GM11168 (cell line): Measurements from ENCODE around the gene ULK4.
"Not testable (repeated sequence)": the region's sequence is repeated elsewhere in the genome, so short reads cannot be mapped to it uniquely, and the experiment has no call there.

Experiments used
- in situ Hi-C: fragments of 300-500 bp; cut with MboI; formaldehyde crosslinking; loops from one replicate; pipeline ENCODE4 v1.12.0; 2022; ENCODE audit warnings: low sequenced_read_pairs; ENCODE audit not compliant: unreplicated experiment

The ULK4 gene

DNA sequence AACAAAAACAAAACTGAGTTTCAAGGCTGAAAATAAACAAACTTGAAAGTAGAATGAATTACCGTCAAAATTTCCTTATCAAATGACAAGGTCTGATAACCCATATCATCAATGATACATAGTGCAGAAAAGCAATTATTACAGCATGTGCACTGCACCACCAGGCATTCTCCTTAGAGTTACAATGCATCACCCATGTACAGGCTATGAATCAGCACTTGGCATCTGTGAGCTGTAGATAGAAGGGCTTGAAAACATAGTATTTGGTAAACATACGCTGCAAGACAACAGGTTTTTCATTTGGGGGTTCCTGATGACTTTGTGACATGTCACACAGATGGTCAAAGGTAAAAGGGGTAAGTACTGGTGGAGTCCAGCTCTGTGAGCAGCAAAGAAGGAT, 497.5 kb downstream of the ULK4 start:
- in situ Hi-C loops = no loop called here

DNA sequence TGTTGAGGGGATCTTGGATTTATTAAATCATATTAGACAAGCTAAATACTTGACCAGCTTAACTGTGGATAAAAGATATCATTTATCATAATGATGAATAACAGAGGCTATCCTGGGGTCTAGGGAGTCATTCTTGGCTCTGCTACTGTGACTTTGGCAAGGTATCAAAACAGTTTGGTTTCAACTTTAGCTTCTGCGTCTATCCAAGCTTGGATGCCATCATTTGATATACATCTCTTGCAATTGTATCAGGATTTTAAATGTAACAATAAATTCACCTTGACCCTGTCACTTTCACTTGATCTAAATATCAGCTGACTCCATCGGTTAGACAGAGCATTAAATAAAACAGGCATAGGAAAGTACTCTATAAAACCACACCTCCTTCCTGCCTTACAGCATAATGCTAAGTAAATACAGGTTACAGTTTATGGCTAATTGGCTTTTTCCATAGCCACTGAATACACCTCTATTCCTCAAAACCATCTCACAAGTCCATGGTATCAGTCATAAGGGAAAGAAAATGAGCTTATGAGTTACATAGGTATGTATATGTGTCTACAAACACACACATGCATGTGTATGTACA, 499.7 kb downstream of the ULK4 start:
- in situ Hi-C loops = no loop called here

GRCh38 chr3:41460736-41461135, 501.2 kb downstream of the ULK4 start:
- in situ Hi-C loops = no loop called here

GRCh38 chr3:41457176-41457575, 504.7 kb downstream of the ULK4 start:
- in situ Hi-C loops = no loop called here

GRCh38 chr3:41456162-41456561, 505.7 kb downstream of the ULK4 start:
- in situ Hi-C loops = no loop called here

- in situ Hi-C loops = not testable (repeated sequence)
Measured at GRCh38 chr3:41453618-41454017, 508.3 kb downstream of the ULK4 start.

DNA sequence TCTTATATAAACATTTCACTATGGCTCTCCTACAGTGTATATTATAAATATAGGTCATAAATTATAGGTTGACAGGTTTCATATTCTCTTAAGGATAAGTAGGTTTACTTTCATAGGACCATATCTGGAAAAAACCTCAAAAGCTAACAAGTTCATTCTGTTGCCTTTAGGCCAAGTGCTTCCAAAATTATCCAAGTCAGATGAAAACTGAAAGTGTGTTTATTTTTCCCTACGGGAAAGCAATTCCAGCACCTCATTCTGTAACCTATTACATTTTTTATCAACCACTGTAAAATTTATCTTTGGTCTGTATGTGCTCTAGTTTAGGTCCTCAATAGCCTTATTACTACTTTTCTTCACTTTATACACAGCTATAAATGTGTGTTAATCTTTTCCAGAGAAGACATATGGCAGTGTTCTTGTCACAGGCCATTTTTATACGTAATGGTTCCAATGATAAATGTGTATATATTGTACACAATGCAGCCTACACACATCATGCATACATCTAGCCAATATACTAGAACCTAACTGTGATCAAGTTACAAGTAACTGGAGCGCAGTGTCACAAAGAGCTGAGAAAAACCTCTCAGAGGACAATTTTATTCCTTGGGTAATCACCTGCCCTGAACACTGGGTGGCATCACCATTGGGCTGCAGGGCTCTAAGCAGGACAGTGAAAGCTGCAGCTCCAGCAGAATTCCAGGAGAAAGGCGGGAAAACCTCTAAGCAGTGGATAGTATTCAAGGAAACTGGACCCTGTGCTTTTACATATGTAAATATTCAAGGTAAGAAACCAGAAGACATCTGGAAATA, 511.3 kb downstream of the ULK4 start:
- in situ Hi-C loops = no loop called here

DNA sequence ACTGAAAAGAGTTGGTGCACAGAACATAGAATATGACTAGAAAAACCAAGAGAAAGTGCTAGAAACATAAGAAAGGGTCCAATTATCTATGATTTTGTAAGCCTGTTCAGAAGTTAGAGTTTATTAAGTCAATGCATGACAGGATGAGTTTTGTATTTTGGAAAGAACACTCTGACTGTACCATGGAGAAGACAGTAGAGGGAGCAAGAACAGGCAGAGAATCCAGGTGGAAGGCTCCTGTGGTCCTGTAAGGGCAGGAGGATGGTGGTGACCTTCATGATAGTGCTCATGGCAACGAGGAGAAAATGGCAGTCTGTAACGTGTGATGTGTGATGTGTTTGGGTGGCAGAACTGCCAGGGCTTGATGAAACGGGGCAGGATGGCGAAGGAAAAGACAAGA, 513.5 kb downstream of the ULK4 start:
- in situ Hi-C loops = no loop called here

- in situ Hi-C loops = no loop called here
Measured at GRCh38 chr3:41447701-41448100, 514.2 kb downstream of the ULK4 start.

- in situ Hi-C loops = not testable (repeated sequence)
Measured at GRCh38 chr3:41446316-41446715, 515.6 kb downstream of the ULK4 start.

DNA sequence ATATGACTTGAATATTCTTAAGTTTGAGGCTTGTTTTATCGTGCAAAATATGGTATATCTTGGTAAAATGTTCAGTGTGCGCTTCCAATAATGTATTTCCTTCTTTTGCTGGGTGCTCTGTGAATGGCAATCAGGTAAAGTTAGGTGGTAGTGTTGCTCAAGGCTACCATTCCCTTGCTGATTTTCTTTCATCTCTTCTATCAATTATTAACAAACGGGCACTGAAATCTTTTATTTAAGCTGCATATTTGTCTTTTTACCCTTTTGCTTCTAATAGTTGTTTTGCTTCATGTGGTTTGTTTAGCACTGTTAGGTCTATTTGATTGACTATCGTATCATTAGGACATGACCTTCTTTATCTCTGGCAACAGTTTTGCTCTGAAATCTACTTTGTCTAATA, 520.3 kb downstream of the ULK4 start:
- in situ Hi-C loops = no loop called here

GRCh38 chr3:41441139-41441538, 520.8 kb downstream of the ULK4 start:
- in situ Hi-C loops = no loop called here

GRCh38 chr3:41436983-41437382, 524.9 kb downstream of the ULK4 start:
- in situ Hi-C loops = no loop called here

DNA sequence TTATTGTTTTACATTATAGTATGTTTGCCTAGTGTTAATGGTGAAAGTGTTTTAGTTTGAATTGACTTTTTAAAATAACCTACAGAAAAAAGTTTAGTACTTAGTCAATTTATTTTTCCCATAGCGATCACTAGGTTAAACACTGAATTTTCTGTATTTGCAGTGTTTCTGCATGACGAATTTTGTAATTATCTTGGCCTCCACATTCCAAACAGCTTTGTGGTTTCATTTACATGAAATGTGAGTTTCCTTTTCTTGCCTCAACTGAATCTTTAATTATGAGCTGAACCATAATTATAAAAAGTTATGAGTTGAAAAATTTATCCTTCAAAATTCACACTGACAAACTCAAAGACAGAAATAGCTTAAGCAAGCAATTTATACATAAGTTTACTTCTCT, 527.1 kb downstream of the ULK4 start:
- in situ Hi-C loops = no loop called here

DNA sequence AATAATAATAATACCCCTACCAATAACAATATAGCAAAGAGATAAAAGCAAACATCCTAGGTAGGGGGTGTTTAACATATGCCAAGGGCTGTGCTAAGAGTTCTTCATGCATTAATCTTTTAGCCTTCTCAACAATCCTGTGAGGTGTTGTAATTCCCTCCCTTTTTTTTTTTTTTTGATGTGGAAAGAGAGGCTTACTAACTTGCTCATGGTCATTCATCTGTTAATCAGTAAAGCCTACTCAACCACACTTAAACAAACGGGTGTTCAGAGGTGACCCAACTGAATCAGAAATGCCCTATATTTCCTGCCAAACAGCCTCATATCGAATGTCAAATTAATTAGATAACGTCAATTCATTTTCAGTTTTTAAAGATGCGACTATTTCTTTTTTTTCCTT, 530.5 kb downstream of the ULK4 start:
- in situ Hi-C loops = no loop called here

DNA sequence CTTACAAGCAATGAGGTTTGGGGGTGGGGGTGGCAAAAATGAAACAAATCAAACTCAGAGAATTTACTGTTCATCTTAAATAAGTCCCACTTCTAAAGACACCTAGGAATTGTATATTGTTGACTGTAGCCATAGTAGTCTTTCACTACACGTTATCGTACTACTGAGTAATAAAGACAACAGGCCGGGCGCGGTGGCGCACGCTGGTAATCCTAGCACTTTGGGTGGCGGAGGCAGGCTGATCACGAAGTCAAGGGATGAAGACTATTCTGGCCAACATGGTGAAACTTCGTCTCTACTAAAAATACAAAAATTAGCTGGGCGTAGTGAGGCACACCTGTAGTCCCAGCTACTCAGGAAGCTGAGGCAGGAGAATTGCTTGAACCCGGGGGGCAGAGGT, 531.0 kb downstream of the ULK4 start:
- in situ Hi-C loops = no loop called here

- in situ Hi-C loops = no loop called here
Measured at GRCh38 chr3:41430391-41430790, 531.5 kb downstream of the ULK4 start.

GRCh38 chr3:41426485-41426884, 535.4 kb downstream of the ULK4 start:
- in situ Hi-C loops = no loop called here

DNA sequence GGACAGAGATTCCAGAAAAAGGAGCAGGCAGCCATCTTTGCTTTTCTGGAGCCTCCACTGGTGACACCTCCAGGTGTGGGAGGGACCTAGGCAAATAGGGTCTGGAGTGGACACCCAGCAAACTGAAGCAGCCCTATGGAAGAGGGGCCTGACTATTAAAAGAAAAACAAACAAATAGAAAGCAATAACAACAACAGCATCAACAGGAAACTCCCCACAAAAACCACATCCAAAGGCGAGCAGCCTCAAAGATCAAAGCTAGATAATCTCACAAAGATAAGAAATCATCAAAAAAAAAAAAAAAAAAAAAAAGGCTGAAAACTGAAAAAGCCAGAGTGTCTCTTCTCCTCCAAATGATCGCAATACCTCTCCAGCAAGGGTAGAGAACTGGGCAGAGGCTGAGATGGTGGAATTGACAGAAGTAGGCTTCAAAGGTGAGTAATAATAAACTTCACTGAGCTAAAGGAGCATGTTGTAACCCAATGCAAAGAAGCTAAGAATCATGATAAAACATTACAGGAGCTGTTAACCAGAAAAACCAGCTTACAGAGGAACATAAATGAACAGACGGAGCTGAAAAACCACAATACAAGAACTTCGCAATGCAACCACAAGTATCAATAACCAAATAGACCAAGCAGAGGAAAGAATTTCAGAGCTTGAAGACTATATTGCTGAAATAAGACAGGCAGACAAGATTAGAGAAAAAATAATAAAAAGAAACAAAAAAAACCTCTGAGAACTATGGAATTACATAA, 537.2 kb downstream of the ULK4 start:
- in situ Hi-C loops = no loop called here

DNA sequence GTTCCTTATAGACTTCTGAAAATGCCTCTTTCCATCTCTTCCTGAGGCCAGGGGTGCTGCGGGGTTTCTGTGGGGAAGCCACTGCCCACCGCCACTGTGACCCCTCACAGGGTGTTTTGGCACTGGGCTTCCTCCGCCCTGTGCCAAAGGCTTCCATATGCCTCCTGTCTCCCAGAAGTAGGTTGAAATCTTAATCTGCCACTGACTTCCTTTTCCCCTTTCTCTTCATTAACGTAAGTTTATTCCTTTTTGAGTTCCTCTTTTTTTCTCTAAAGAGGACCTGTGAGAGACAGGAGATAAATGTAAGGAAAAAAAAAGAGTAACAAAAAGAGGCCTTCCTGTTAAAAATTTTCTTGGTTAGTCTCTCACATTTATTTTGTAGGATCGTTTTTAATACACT, 542.1 kb downstream of the ULK4 start:
- in situ Hi-C loops = no loop called here

DNA sequence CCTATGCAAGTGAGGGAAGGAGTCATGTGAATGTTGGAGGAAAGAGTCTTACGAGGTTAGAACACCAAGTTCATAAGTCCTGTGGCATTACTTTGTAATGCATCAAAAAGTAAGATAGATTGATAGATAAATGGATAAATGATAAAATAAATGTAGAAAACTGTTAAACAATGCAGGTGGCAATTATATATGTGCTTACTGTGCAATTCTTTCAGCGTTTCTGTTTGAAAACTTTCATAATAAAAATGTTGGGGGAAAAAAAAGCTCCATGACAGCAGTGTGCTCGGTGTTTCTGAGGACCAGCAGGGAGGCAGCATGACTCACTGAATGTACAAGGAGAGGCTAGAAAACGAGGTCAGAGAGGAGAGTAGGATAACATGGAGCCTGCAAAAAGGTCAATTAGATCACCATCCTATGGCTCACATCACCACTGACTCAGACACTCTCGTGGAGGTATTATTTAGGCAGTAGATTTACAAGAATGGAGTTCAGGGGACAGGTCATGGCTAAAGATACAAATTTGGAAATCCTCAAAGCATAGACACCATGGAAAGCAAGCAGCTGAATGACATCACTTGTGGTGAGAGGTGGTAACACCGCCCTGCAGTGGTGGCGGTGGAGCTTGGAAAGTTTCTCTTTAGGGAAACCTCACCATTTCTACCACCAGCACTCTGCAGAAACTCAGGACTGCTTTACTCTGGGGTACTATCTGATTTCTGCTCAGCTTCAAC, 542.8 kb downstream of the ULK4 start:
- in situ Hi-C loops = no loop called here
